GM12864 (cell line): ENCODE data around the gene RPSA.
"Not testable (repeated sequence)": the region's sequence is repeated elsewhere in the genome, so short reads cannot be mapped to it uniquely, and the experiment has no call there.

Source experiments
- DNase-seq: peaks from one replicate; pipeline ENCODE4 v3.0.0-alpha.2; 2011; ENCODE audit warnings: low read depth
- H3K4me3 ChIP-seq: 2 replicates; pipeline ENCODE4 v1.5.1; 2011; ENCODE audit warnings: mild to moderate bottlenecking, low read depth, low read length, control low read depth
- CTCF ChIP-seq: IDR thresholded peaks from 2 replicates; pipeline ENCODE4 v1.5.1; 2011; ENCODE audit warnings: low read depth, mild to moderate bottlenecking, moderate library complexity, low read length, control low read depth, inconsistent platforms; ENCODE audit errors: missing control alignments

The RPSA gene

GRCh38 chr3:39413691-39414420, 7.3 kb downstream of the RPSA start:
- no peak overlapping the region for H3K4me3 ChIP-seq
- DNase-seq: no peak
- no peak for TF ChIP-seq CTCF

GRCh38 chr3:39414421-39414907, 7.9 kb downstream of the RPSA start:
- TF ChIP-seq CTCF: no peak
- H3K4me3 ChIP-seq: no peak overlapping the region
- no peak for DNase-seq

- DNase-seq, H3K4me3 ChIP-seq: not testable (repeated sequence)
Observed at GRCh38 chr3:39415302-39415701, 8.8 kb downstream of the RPSA start.

- no peak for TF ChIP-seq CTCF
- no peak for DNase-seq
- no peak overlapping the region for H3K4me3 ChIP-seq
Observed at GRCh38 chr3:39415983-39416382, 9.5 kb downstream of the RPSA start.

GRCh38 chr3:39416998-39417397, 10.5 kb downstream of the RPSA start:
- not testable (repeated sequence) for H3K4me3 ChIP-seq, DNase-seq

- not testable (repeated sequence) for DNase-seq, H3K4me3 ChIP-seq
Observed at GRCh38 chr3:39418556-39419225, 12.2 kb downstream of the RPSA start.

- no peak overlapping the region for H3K4me3 ChIP-seq
- no peak for TF ChIP-seq CTCF
- DNase-seq: no peak
Observed at GRCh38 chr3:39419742-39420315, 13.3 kb downstream of the RPSA start.

- TF ChIP-seq CTCF: no peak
- no peak for DNase-seq
- no peak overlapping the region for H3K4me3 ChIP-seq
Observed at GRCh38 chr3:39420543-39420942, 14.0 kb downstream of the RPSA start.
